OCI-LY7 (cell line): Measurements from ENCODE around the gene EPHA10. TPM values are rescaled to one million over a fixed set of nuclear protein-coding genes. Genes with fewer than 3 reads are reported as not detected.

Experiments used
- BruUV-seq: library from RNA; stranded (reverse); fragments of 400-500 nt; replicated peaks from 2 replicates; lab custom pipeline; 2021; lab: Mats Ljungman, UMichigan
- CTCF ChIA-PET: fragments of 300-600 bp; sonication (Branson Sonifier 250); formaldehyde crosslinking; loops from one replicate; lab custom pipeline; 2022; ENCODE audit warnings: antibody characterized with exemption; ENCODE audit not compliant: unreplicated experiment; lab: Charles Lee
- POLR2A ChIA-PET: fragments of 300-600 bp; sonication (Branson Sonifier 250); formaldehyde crosslinking; loops from one replicate; lab custom pipeline; 2022; ENCODE audit warnings: antibody characterized with exemption; lab: Charles Lee
- DNase-seq: peaks from one replicate; pipeline ENCODE4 v3.0.0-alpha.2; 2015; ENCODE audit warnings: low spot score
- H2AFZ ChIP-seq: fragments of 200-600 bp; sonication (generic), shearing (Covaris generic); 2 replicates; pipeline ENCODE4 v1.6.1; 2014; ENCODE audit warnings: mild to moderate bottlenecking, antibody characterized with exemption, low read length, moderate library complexity
- H3K27ac ChIP-seq: fragments of 200-600 bp; sonication (generic); 2 replicates; pipeline ENCODE4 v1.5.1; 2014; ENCODE audit warnings: mixed run types, low read depth, mild to moderate bottlenecking, moderate library complexity, low read length, inconsistent platforms; ENCODE audit not compliant: poor library complexity, severe bottlenecking
- H3K36me3 ChIP-seq: fragments of 200-600 bp; sonication (generic); 2 replicates; pipeline ENCODE4 v1.6.1; 2014; ENCODE audit warnings: mild to moderate bottlenecking, antibody characterized with exemption, low read length, moderate library complexity, mixed read lengths; ENCODE audit not compliant: insufficient read depth
- H3K4me1 ChIP-seq: fragments of 200-600 bp; sonication (generic); 2 replicates; pipeline ENCODE4 v1.5.1; 2014; ENCODE audit warnings: mild to moderate bottlenecking, low read length; ENCODE audit not compliant: insufficient read depth, poor library complexity, severe bottlenecking
- H3K4me2 ChIP-seq: fragments of 200-600 bp; sonication (generic); 2 replicates; pipeline ENCODE4 v1.6.1; 2014; ENCODE audit warnings: mild to moderate bottlenecking, low read length
- H3K4me3 ChIP-seq: fragments of 200-600 bp; sonication (generic); 2 replicates; pipeline ENCODE4 v1.5.1; 2014; ENCODE audit warnings: mild to moderate bottlenecking, low read depth, low read length; ENCODE audit not compliant: poor library complexity, severe bottlenecking
- H3K79me2 ChIP-seq: fragments of 200-600 bp; sonication (generic); 2 replicates; pipeline ENCODE4 v1.6.1; 2016; ENCODE audit warnings: low read depth, mild to moderate bottlenecking, low read length, moderate library complexity, mixed read lengths; ENCODE audit not compliant: insufficient read depth
- H3K9me2 ChIP-seq: fragments of 200-600 bp; sonication (generic); 2 replicates; pipeline ENCODE4 v1.6.1; 2016; ENCODE audit warnings: mild to moderate bottlenecking, low read length, mixed read lengths; ENCODE audit not compliant: insufficient read depth
- H3K9me3 ChIP-seq: fragments of 200-600 bp; sonication (generic); 2 replicates; pipeline ENCODE4 v1.6.1; 2014; ENCODE audit warnings: mild to moderate bottlenecking, mixed run types, low read length, mixed read lengths
- H4K20me1 ChIP-seq: fragments of 200-600 bp; sonication (generic); 2 replicates; pipeline ENCODE4 v1.6.1; 2014; ENCODE audit warnings: mild to moderate bottlenecking, antibody characterized with exemption, low read length, moderate library complexity, mixed read lengths; ENCODE audit not compliant: insufficient read depth
- EZH2phosphoT487 ChIP-seq: fragments of 200-600 bp; sonication (generic); IDR thresholded peaks from 2 replicates; pipeline ENCODE4 v1.6.1; 2018; ENCODE audit warnings: low read depth, borderline replicate concordance, mild to moderate bottlenecking, mixed run types, antibody characterized with exemption, low read length, moderate library complexity, mixed read lengths
- intact Hi-C: fragments of 100-400 bp; cut with micrococcal nuclease; formaldehyde crosslinking; loops from one replicate; pipeline ENCODE4 v1.10.0; 2022; ENCODE audit not compliant: unreplicated experiment
- total RNA-seq, 2 experiments: library from RNA; depleted of rRNA in 1 of 2; stranded (reverse); fragments of >200 nt in 1 of 2; shearing (Covaris generic) in 1 of 2; gene quantifications; 2 replicates each; pipeline ENCODE4 v1.2.3, GENCODE V29; 2014 to 2022
- TF ChIP-seq, protein P1 (sequence below): fragments of 200-600 bp; sonication (generic); conservative IDR thresholded peaks from 2 replicates; pipeline ENCODE4 v1.5.1; 2014; ENCODE audit warnings: mild to moderate bottlenecking, antibody characterized with exemption, low read length, moderate library complexity, mixed read lengths

The EPHA10 gene
- total RNA-seq, 2 experiments from 2014 or later: not detected

DNA sequence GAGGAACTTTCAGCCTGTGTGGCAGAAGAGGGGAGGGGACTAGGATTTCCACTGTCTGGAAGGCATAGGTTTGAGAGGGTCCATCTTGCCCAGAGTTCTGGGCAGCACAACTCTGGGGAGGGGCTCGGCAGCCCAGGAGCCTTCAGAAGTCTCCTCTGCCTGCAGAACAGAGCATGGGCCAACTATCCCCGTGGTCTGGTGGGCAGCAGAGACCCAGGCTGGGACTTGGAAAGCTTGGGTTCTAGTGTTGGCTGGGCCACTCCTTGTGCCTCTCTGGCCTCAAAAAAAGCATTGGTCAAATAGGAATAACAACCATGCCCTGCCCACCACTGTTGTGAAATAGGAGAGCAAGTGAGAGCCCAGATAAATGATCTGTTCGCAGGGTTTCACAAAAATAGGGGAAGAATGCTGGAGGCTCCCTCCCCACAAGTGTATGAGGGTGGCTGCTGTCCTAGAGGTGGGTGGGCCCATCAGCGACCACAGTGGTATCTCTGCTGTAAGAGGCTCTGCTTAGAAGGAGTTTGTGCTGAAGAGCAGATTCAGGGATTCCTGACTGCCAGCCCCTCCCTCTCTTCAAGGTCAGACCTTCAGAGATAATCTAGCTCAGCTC lies 8.9 kb downstream of the EPHA10 start:
- H3K9me2 ChIP-seq: no peaks in the 10 kb centered on the region
- H3K36me3 ChIP-seq: no peaks in the 10 kb centered on the region
- no TSS peak for BruUV-seq
- no peaks in the 10 kb centered on the region for H4K20me1 ChIP-seq
- TF ChIP-seq EZH2phosphoT487: no peak
- TF ChIP-seq, protein P1, sequence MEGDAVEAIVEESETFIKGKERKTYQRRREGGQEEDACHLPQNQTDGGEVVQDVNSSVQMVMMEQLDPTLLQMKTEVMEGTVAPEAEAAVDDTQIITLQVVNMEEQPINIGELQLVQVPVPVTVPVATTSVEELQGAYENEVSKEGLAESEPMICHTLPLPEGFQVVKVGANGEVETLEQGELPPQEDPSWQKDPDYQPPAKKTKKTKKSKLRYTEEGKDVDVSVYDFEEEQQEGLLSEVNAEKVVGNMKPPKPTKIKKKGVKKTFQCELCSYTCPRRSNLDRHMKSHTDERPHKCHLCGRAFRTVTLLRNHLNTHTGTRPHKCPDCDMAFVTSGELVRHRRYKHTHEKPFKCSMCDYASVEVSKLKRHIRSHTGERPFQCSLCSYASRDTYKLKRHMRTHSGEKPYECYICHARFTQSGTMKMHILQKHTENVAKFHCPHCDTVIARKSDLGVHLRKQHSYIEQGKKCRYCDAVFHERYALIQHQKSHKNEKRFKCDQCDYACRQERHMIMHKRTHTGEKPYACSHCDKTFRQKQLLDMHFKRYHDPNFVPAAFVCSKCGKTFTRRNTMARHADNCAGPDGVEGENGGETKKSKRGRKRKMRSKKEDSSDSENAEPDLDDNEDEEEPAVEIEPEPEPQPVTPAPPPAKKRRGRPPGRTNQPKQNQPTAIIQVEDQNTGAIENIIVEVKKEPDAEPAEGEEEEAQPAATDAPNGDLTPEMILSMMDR: no peak
- POLR2A ChIA-PET: interaction anchor here (0.5 to 0.6 kb wide), 2 partner anchors 31 to 309 kb away, joined by 4 to 5 read pairs; no protein-coding TSS in a partner anchor
- H2AFZ ChIP-seq: no peak overlapping the region
- H3K4me1 ChIP-seq: no peaks in the 10 kb centered on the region
- H3K4me2 ChIP-seq: no peak overlapping the region
- H3K9me3 ChIP-seq: no peaks in the 10 kb centered on the region
- H3K27ac ChIP-seq: no peak overlapping the region
- H3K79me2 ChIP-seq: no peaks in the 10 kb centered on the region
- no peak overlapping the region for H3K4me3 ChIP-seq
- intact Hi-C loops: no loop called here
- no peak for DNase-seq
- CTCF ChIA-PET: interaction anchor here (0.7 kb wide), 1 partner anchor 27 kb away, joined by 3 read pairs; no protein-coding TSS in a partner anchor

DNA sequence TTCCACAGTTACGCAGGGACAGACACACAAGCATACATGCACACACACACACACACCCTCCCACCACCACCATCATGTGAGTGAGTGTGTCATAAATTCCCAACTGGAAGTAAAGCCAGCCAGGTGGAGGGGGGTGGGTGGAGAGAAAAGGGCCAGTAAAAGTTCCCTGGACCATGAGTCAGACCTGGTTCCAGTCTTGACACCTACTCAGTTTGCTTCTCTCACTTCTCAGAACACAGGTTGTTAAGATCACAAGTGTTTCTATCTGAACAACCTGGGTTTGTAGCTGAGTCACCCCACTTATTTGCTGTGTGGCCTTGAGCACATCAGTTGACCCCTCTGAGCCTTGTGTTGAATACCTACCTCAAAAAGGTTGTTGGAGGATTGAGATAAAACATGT lies 9.6 kb downstream of the EPHA10 start:
- ChIA-PET CTCF (no interaction called here), POLR2A (no interaction called here)
- no peaks in the 10 kb centered on the region for H3K36me3 ChIP-seq
- no TSS peak for BruUV-seq
- no peak overlapping the region for H2AFZ ChIP-seq
- H3K9me3 ChIP-seq: no peaks in the 10 kb centered on the region
- no peaks in the 10 kb centered on the region for H3K9me2 ChIP-seq
- H3K27ac ChIP-seq: no peak overlapping the region
- H3K79me2 ChIP-seq: no peaks in the 10 kb centered on the region
- no peak for DNase-seq
- H3K4me3 ChIP-seq: no peak overlapping the region
- H4K20me1 ChIP-seq: no peaks in the 10 kb centered on the region
- no peak overlapping the region for H3K4me2 ChIP-seq
- no peak for TF ChIP-seq EZH2phosphoT487
- TF ChIP-seq, protein P1: no peak
- H3K4me1 ChIP-seq: no peaks in the 10 kb centered on the region
- intact Hi-C loops: no loop called here
